Lower lobe of right lung (tissue), 2 donors: Measurements from ENCODE around the gene FRG2B. TPM values are rescaled to one million over a fixed set of nuclear protein-coding genes. Genes with fewer than 3 reads are reported as not detected.
"Not testable (repeated sequence)": the region's sequence is repeated elsewhere in the genome, so short reads cannot be mapped to it uniquely, and the experiment has no call there.

Experiments used
- ATAC-seq, 2 donors: fragments of 200-7000 bp; cut with Tn5 transposase; one replicate each; pipeline ENCODE4 v1.9.1; 2020 to 2022; ENCODE audit warnings: mild to moderate bottlenecking in 2 of 2, moderate library complexity in 2 of 2
- DNase-seq: peaks from one replicate; pipeline ENCODE4 v3.0.0-alpha.2; 2020
- H3K27ac ChIP-seq: fragments of 200-600 bp; one replicate; pipeline ENCODE4 v1.8.0; 2022
- H3K27me3 ChIP-seq: fragments of 200-600 bp; one replicate; pipeline ENCODE4 v1.8.0; 2022; ENCODE audit warnings: low read depth
- H3K36me3 ChIP-seq: fragments of 200-600 bp; one replicate; pipeline ENCODE4 v1.8.0; 2022; ENCODE audit warnings: mild to moderate bottlenecking
- H3K4me1 ChIP-seq: fragments of 200-600 bp; one replicate; pipeline ENCODE4 v1.8.0; 2022
- H3K4me3 ChIP-seq: fragments of 200-600 bp; one replicate; pipeline ENCODE4 v1.8.0; 2022; ENCODE audit warnings: mild to moderate bottlenecking
- H3K9me3 ChIP-seq: fragments of 200-600 bp; one replicate; pipeline ENCODE4 v1.8.0; 2022
- CTCF ChIP-seq: fragments of 200-600 bp; IDR thresholded peaks from one replicate; pipeline ENCODE4 v1.8.0; 2022; ENCODE audit warnings: antibody characterized with exemption, mild to moderate bottlenecking
- intact Hi-C: fragments of 100-400 bp; cut with DNase I; formaldehyde crosslinking; loops from one replicate; pipeline ENCODE4 v1.11.0; 2022
- total RNA-seq: library from RNA; stranded (reverse); fragmentation: NEBNext Ultra II Directional; extraction: Animal tissue kit (Norgen Biotek cat#: 25700); gene quantifications from one replicate; pipeline ENCODE4 v1.2.1, GENCODE V29; 2021
- donor health status: DM: no; HTN: yes; CAD: no; lungs with severe emphysema.

The FRG2B gene
- total RNA-seq, 1 donor from 2014 or later: not detected

GRCh38 chr10:133592716-133593115 lies 33.9 kb downstream of the FRG2B start:
- Histone ChIP-seq H3K36me3 (no peaks in the 10 kb centered on the region), H3K4me1 (no peaks in the 10 kb centered on the region), H3K4me3 (no peak overlapping the region), H3K9me3 (no peaks in the 10 kb centered on the region), H3K27me3 (peaks cover 15% of the 10 kb centered on the region), H3K27ac (no peak overlapping the region)
- TF ChIP-seq CTCF: no peak
- ATAC-seq: no peak
- DNase-seq: no peak
- intact Hi-C loops: no loop called here

- intact Hi-C loops: no loop called here
- no peaks in the 10 kb centered on the region for H3K36me3 ChIP-seq
- no peak for ATAC-seq
- H3K27me3 ChIP-seq: peaks cover 10% of the 10 kb centered on the region
- no peaks in the 10 kb centered on the region for H3K4me1 ChIP-seq
- H3K4me3 ChIP-seq: no peak overlapping the region
- H3K27ac ChIP-seq: no peak overlapping the region
- TF ChIP-seq CTCF: no peak
- DNase-seq: no peak
- H3K9me3 ChIP-seq: no peaks in the 10 kb centered on the region
Measured at GRCh38 chr10:133590970-133591359, 35.6 kb downstream of the FRG2B start.

GRCh38 chr10:133590226-133590969 lies 36.2 kb downstream of the FRG2B start:
- intact Hi-C loops: no loop called here
- no peaks in the 10 kb centered on the region for H3K36me3 ChIP-seq
- H3K27me3 ChIP-seq: peaks cover 10% of the 10 kb centered on the region
- no peak for DNase-seq
- TF ChIP-seq CTCF: no peak
- no peaks in the 10 kb centered on the region for H3K9me3 ChIP-seq
- no peak overlapping the region for H3K27ac ChIP-seq
- no peak overlapping the region for H3K4me3 ChIP-seq
- no peaks in the 10 kb centered on the region for H3K4me1 ChIP-seq
- ATAC-seq: peak in 1 of 2 donors; percentile 29

GRCh38 chr10:133577037-133577436 lies 49.6 kb downstream of the FRG2B start:
- peak; percentile 28 to 46 for ATAC-seq
- DNase-seq, H3K4me1 ChIP-seq, intact Hi-C loops, H3K27me3 ChIP-seq, H3K4me3 ChIP-seq, H3K27ac ChIP-seq, H3K36me3 ChIP-seq: not testable (repeated sequence)
- H3K9me3 ChIP-seq: peaks cover 12% of the 10 kb centered on the region

Other genes starting within 250 kb of the FRG2B start
- gene PAOX, start 247.5 kb downstream of the FRG2B start, total RNA-seq: 6.9 TPM
- 41.7 TPM for gene MTG1, start 232.6 kb downstream of the FRG2B start, total RNA-seq
- not detected for gene SPRN, start 202.2 kb downstream of the FRG2B start, total RNA-seq
- gene SCART1, start 172.8 kb downstream of the FRG2B start, total RNA-seq: 2.4 TPM
- 0.86 TPM for gene CYP2E1, start 99.4 kb downstream of the FRG2B start, total RNA-seq
- 0.74 TPM for gene SYCE1, start 61.2 kb downstream of the FRG2B start, total RNA-seq